ENCODE results near the gene DYRK1B. TPM values are rescaled to one million over a fixed set of nuclear protein-coding genes. Genes with fewer than 3 reads are reported as not detected.
A peak's percentile ranks its signal among the peaks of the same experiment; 100 is the strongest.

Gene DYRK1B
- total RNA-seq, 1 donor from 2014 or later: 28.4 TPM

GRCh38 chr19:39795001-39795400, 39.0 kb downstream of the DYRK1B start:
- intact Hi-C loops (cut with DNase I): no loop called here
- ATAC-seq: no peak
- H3K27me3 ChIP-seq (ENCODE audit: low read depth): no peaks in the 10 kb centered on the region
- H3K4me1 ChIP-seq: peaks cover 6% of the 10 kb centered on the region
- TF ChIP-seq, protein P1, sequence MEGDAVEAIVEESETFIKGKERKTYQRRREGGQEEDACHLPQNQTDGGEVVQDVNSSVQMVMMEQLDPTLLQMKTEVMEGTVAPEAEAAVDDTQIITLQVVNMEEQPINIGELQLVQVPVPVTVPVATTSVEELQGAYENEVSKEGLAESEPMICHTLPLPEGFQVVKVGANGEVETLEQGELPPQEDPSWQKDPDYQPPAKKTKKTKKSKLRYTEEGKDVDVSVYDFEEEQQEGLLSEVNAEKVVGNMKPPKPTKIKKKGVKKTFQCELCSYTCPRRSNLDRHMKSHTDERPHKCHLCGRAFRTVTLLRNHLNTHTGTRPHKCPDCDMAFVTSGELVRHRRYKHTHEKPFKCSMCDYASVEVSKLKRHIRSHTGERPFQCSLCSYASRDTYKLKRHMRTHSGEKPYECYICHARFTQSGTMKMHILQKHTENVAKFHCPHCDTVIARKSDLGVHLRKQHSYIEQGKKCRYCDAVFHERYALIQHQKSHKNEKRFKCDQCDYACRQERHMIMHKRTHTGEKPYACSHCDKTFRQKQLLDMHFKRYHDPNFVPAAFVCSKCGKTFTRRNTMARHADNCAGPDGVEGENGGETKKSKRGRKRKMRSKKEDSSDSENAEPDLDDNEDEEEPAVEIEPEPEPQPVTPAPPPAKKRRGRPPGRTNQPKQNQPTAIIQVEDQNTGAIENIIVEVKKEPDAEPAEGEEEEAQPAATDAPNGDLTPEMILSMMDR (IDR thresholded peaks at IDR 0.05): no peak
- DNase-seq: no peak
- H3K36me3 ChIP-seq: no peaks in the 10 kb centered on the region
- H3K9me3 ChIP-seq: no peaks in the 10 kb centered on the region
- H3K27ac ChIP-seq: no peak overlapping the region
- H3K4me3 ChIP-seq: no peak overlapping the region

DNA sequence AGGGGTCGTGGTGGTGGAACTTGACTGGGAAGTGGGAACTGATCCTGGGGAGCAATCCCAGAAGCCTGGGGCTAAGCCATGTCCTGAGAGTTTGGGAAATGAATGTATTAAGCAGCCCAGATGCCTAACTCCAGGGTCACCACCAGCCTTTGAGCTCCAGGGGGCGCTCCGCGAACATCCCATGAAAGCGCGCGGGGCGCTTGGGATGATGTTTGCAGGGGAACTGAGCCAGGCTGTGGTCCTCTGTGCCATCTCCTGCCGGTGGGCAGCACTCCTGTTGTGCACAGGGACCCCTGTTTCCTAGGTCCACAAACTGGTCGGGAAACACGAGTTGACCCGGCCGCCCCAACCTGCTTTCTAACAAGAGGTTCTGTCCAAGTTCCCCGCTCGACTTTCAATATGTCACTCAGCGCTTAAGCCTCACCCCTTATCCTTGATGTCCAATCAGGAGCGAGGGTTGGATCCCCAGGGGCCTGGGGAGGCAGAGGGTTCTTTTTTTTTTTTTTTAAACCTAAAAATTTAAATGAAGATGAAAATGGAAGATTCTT, 40.9 kb downstream of the DYRK1B start:
- Histone ChIP-seq H3K9me3 (no peaks in the 10 kb centered on the region), H3K36me3 (no peaks in the 10 kb centered on the region), H3K27me3 (ENCODE audit: low read depth) (no peaks in the 10 kb centered on the region), H3K4me3 (peak overlapping the region; percentile 60), H3K27ac (no peak overlapping the region), H3K4me1 (peaks cover 6% of the 10 kb centered on the region)
- ATAC-seq: peak; percentile 94 to 98
- TF ChIP-seq, protein P1 (IDR thresholded peaks at IDR 0.05): peak; percentile 92
- peak; percentile 83 for DNase-seq
- intact Hi-C loops (cut with DNase I): no loop called here

GRCh38 chr19:39788244-39788643, 45.7 kb downstream of the DYRK1B start:
- Histone ChIP-seq H3K9me3 (no peaks in the 10 kb centered on the region), H3K27ac (no peak overlapping the region), H3K27me3 (ENCODE audit: low read depth) (peaks cover 19% of the 10 kb centered on the region), H3K4me1 (peaks cover 5% of the 10 kb centered on the region), H3K36me3 (no peaks in the 10 kb centered on the region), H3K4me3 (no peak overlapping the region)
- DNase-seq (no peak), ATAC-seq (no peak)
- intact Hi-C loops (cut with DNase I): no loop called here
- TF ChIP-seq, protein P1 (IDR thresholded peaks at IDR 0.05): no peak

GRCh38 chr19:39780894-39781293, 53.1 kb downstream of the DYRK1B start:
- Histone ChIP-seq H3K27ac (no peak overlapping the region), H3K4me1 (no peaks in the 10 kb centered on the region), H3K36me3 (no peaks in the 10 kb centered on the region), H3K9me3 (no peaks in the 10 kb centered on the region), H3K4me3 (no peak overlapping the region), H3K27me3 (ENCODE audit: low read depth) (peaks cover 27% of the 10 kb centered on the region)
- DNase-seq (no peak), ATAC-seq (no peak)
- TF ChIP-seq, protein P1 (IDR thresholded peaks at IDR 0.05): no peak
- intact Hi-C loops (cut with DNase I): no loop called here

DNA sequence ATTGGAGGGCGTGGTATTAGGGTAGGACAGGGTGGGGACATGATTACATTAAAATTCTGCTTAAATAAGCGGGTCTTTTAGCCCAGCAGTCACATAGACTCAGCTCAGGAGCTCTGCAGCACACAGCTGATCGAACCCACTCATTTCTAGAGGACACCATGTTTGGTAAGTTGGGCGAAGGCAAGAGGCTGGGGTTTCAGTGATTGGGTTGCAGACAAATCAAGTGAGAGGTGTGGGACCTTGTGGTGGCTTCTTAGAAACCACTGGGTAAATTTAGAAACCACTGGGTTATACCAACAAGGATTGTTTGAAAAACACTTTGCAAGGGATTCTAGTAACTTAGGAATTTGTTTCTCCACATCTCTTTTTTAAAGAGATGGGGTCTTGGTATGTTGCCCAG, 55.2 kb downstream of the DYRK1B start, which contains the start of gene LEUTX:
Gene LEUTX (plus strand): TSS at position 92 of the 400 bp plus-strand sequence. CDS start 67 bp downstream, at position 159.
- H3K9me3 ChIP-seq: no peaks in the 10 kb centered on the region
- H3K4me3 ChIP-seq: no peak within 1 kb of the TSS
- H3K27me3 ChIP-seq (ENCODE audit: low read depth): peaks cover 8% of the 10 kb centered on the region
- DNase-seq (no peak), ATAC-seq (no peak)
- H3K4me1 ChIP-seq: no peaks in the 10 kb centered on the region
- intact Hi-C loops (cut with DNase I): no loop called here
- TF ChIP-seq, protein P1 (IDR thresholded peaks at IDR 0.05): no peak
- no peaks in the 10 kb centered on the region for H3K36me3 ChIP-seq
- no peak within 1 kb of the TSS for H3K27ac ChIP-seq

Small RNA genes within 50 kb of the gene (microRNA-seq; reads per million reads assigned to microRNA genes)
- gene MIR6719 (ENCODE audit: borderline number of aligned reads): not detected

Other genes with a start within 250 kb of the DYRK1B start
- not detected for gene LGALS13, start 231.6 kb downstream of the DYRK1B start, total RNA-seq
- not detected for gene LGALS16, start 178.2 kb downstream of the DYRK1B start, total RNA-seq
- not detected for gene LGALS14, start 129.7 kb downstream of the DYRK1B start, total RNA-seq
- gene CLC, start 96.1 kb downstream of the DYRK1B start, total RNA-seq: not detected
- gene LEUTX, start 55.3 kb downstream of the DYRK1B start, total RNA-seq: not detected
- 117 TPM for gene FBL, start 12.2 kb upstream of the DYRK1B start, total RNA-seq
- 95.3 TPM for gene FCGBP, start 100.5 kb upstream of the DYRK1B start, total RNA-seq
- 57.3 TPM for gene PSMC4, start 137.0 kb upstream of the DYRK1B start, total RNA-seq
- gene ZNF546, start 162.9 kb upstream of the DYRK1B start, total RNA-seq: 7.4 TPM
- 27.1 TPM for gene ZNF780B, start 222.1 kb upstream of the DYRK1B start, total RNA-seq